Measurements from ENCODE around the gene CMKLR1.

GRCh38 chr12:108307006-108307405 is 32.1 kb downstream of the CMKLR1 start:
- TF ChIP-seq EZH2 (IDR thresholded peaks at IDR 0.05; ENCODE audit: borderline replicate concordance, low read length) (no peak), CTCF (IDR thresholded peaks at IDR 0.05; ENCODE audit: low read length) (no peak)
